ENCODE measurements around the gene TEX2.

DNA sequence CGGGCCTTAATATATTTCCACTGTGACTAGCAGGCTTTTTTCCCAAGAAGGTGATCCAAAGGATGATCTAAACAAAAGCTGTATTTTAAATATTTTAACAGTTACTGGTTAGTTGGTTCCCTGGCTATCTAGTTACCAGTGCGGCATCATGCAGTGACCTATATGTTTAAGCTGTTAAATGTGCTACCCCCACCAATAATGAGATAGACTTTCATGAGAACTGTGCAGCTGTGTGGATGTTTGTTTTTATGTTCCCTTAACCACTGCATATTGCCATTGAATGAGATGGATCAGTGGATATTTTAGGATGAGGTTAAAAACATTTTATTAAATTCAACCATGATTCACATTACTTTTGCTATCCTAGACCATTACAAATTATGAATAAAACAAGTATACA, 150.1 kb downstream of the TEX2 start:
- TF ChIP-seq POLR2AphosphoS5 (IDR thresholded peaks at IDR 0.05; ENCODE audit: low read depth, low read length): no peak
- no peak for TF ChIP-seq SIN3A (IDR thresholded peaks at IDR 0.05; ENCODE audit: borderline replicate concordance, insufficient read depth, low read depth, low read length)
- no peak for TF ChIP-seq TCF7L2 (IDR thresholded peaks at IDR 0.05; ENCODE audit: low read depth, low read length)

Data from Panc1 (cell line).